Fibroblast of skin of abdomen (primary cell): ENCODE measurements around the gene SUPT3H.
"Not testable (repeated sequence)": the region's sequence is repeated elsewhere in the genome, so short reads cannot be mapped to it uniquely, and the experiment has no call there.

ENCODE experiments used
- DNase-seq: peaks from one replicate; pipeline ENCODE4 v3.0.0-alpha.2; 2013

The SUPT3H gene

DNA sequence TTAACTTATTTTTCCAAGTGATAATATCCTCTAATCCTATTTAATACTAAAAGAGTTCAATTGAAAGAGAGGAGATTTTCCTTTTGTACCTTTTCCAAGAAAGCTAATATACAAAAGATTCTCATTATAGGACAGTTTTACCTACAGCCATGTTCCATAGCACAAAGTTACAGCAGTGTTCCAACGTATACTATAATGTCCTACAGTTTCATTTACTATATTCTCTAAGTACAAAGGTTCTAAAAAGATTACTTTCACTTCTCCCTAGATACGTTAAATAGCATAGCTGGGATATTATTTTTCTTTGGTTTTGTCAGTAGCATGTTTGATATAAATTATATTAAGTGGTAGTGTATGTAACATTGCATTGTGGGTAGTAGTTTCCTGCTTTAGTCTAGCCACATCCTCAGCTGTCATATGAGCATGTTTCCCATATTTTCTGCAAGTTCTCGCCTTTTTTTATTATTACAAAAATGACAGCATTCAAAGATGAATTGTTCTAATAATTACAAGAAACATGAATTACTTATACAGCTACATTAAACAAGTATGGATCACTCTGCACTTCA is 54.0 kb downstream of the SUPT3H start:
- DNase-seq, result no peak

DNA sequence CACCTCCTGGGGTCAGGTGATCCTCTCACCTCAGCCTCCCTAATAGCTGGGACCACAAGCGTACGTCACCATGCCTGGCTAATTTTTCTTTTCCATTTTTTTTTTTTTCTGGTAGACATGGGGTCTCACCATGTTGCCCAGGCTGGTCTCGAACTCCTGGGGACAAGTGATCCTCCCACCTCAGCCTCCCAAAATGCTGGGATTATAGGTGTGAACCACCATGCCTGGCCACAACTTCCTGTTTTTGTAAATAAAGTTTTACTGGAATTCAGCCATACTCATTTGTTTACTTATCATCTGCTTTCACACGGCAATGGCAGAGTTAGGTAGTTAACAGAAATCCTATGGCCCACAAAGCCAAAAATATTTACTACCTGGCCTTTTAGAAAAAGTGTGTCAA is 57.4 kb downstream of the SUPT3H start:
- no peak for DNase-seq

DNA sequence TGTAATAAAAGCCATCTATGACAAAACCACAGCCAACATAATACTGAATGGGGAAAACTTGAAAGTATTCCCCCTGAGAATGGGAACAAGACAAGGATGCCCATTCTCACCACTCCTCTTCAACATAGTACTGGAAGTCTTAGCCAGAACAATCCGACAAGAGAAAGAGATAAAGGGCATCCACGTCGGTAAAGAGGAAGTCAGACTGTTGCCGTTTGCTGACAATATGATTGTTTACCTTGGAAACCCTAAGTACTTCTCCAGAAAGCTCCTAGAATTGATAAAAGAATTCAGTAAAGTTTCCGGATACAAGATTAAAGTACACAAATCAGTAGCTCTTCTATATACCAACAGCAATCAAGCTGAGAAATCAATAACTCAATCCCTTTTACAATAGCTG is 63.6 kb downstream of the SUPT3H start:
- DNase-seq, result no peak

DNA sequence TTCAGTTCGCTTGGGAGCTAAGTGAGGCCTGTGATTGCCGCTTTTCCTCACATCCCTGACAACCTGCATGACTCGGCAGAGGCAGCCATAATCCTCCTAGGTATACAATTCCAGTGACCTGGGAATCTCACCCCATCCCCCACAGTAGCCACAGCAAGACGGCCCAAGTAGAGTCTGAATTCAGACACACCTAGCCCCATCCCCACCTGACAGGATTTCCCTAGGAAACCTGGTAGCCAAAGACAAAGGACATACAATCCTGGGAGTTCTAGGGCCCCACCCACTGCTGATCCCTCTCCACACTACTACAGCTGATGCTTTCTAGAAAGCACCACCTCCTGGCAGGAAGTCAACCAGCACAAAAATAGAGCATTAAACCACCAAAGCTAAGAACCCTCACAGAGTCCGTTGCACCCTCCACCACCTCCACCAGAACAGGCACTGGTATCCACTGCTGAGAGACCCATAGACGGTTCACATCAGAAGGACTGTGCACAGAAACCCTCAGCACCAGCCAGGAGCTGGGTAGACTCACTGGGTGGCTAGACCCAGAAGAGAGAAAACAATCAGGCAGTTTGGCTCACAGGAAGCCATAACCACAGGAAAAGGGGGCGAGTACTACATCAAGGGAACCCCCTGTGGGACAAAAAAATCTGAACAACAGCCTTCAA is 67.5 kb downstream of the SUPT3H start:
- DNase-seq, result no peak

DNA sequence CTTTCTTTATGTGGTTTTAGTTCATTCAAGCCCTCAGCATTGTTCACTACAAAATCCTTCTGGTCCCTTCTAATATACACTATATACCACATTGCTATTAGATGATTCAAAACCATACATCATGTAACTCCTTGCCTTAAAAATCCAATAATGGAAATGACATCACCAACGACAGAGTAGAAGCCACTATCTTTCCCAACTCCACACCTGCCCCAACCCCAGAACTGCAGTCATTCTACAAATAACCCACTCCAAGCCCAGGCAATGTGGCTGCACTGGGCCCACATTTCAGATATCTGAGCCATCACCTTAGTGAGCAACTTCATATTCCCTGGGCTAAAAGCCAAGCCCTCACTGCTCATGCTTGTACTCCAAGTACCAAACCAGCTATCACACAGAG is 72.2 kb downstream of the SUPT3H start:
- DNase-seq, result peak; percentile 26

DNA sequence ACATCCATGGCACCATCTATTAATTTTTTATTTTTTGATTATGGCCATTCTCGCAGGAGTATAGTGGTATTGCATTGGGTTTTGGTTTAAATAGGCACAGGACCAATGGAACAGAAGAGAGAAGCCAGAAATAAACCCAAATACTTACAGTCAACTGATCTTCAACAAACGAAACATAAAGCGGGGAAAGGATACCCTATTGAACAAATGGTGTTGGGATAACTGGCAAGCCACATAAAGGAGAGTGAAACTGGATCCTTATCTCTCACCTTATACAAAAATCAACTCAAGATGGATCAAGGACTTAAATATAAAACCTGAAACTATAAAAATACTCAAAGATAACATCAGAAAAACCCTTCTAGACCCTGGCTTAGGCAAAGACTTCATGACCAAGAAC is 74.9 kb downstream of the SUPT3H start:
- no peak for DNase-seq

DNA sequence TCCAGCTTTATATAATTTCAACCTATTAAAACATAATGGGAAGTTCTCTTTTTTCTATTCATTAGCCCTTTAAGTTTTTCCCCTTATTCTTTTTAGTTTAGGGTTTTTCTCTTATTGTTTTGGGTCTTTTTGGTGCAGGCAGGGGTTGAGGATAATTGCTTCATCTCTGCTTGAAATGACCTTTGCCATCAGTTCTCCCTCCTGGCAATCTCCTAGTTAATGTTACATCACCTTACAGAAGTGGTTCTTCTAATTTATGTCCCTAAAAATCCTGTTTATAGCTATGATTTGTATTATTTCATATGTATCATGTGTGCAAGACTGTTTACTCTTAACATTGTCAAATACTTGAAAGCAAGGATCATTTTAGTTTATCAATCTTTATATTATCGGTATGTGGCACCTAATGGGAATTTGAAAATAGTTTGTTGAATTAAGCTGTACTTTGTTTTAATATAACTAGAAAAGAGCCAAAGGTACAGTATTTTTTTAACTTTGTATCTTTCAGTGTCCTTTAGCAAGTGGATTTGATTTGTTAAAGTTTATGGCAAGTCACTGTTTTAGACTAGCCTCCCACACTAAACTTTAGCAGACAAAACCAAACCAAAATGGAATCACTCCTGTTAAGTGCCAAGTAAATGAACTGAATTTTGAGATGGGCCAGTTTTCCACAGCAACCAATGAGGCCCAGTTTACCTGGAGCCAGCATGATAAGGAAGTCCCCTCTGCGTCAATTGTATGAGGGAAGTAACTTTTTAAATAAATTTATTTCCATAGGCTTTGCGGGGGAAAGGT is 76.2 kb downstream of the SUPT3H start:
- no peak for DNase-seq

DNA sequence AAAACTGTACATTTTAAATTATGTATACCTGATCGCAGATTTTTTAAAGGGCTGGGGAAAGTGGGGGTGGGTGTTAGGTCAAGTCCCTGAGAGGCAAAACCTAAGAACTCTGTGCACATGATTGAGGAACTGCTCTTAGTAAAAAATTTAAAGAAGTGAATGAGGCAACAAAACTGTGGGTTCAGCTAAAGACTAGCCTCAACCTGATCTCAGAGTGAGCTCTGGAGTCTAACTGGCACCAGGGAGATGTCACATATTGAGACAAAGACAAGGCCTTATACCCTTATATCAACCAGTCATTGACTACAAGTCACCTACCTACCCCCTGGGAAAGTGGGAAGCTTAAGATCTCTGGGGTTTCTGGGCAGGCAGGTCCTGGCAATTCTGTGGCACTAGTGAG is 77.0 kb downstream of the SUPT3H start:
- DNase-seq, result no peak

DNA sequence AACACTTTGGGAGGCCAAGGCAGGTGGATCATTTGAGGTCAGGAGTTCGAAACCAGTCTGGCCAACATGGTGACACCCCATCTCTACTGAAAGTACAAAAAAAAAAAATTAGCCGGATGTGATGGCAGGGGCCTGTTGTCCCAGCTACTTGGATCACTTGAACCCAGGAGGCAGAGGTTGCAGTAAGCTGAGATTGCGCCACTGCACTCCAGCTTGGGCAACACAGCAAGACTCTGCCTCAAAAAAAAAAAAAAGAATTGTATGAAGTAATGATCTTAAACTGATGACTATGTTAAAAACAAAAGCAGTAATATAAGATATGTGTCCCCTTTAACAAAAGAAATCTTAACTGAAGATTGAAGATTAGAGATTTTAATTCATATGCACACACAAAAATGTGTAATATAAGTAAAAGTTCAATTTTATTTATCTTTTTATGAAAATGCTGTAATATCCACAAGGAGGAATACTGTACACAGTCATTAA is 78.6 kb downstream of the SUPT3H start:
- DNase-seq, result no peak

DNA sequence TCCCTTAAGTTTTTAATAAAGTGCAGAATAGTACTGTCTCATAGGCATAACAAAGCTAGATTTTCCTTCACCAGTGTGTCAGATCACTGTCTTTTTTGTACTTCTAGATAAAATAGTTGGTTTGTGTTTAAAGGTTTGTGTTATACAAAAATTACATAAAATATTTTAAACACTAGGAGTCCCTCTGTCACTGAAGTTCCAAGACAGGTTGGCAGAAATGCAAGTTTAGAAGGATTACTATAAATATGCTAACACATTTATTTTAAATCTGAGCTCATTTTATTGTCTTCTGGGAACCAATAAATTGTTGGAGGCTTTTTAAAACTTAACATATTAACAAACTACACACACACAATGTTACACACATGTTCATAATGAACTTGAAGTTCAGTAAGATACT is 80.4 kb downstream of the SUPT3H start:
- no peak for DNase-seq

DNA sequence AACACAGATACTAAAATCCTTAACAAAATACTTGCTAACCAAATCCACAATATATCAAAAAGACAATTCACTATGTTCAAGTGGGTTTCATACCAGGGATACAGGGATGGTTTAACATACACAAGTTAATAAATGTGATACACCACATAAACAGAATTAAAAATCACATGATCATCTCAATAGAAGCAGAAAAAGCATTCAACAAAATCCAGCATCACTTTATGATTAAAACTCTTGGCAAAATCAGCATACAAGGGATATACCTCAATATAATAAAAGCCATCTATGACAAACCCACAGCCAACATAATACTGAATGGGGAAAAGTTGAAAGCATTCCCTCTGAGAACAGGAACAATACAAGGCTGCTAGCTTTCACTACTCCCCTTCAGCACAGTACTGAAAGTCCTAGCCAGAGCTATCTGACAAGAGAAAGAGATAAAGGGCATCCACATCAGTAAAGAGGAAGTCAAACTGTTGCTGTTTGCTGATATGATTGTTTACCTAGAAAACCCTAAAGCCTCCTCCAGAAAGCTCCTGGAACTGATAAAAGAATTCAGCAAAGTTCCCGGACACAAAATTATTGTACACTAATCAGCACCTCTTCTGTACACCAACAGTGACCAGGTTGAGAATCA is 83.6 kb downstream of the SUPT3H start:
- DNase-seq, result not testable (repeated sequence)

DNA sequence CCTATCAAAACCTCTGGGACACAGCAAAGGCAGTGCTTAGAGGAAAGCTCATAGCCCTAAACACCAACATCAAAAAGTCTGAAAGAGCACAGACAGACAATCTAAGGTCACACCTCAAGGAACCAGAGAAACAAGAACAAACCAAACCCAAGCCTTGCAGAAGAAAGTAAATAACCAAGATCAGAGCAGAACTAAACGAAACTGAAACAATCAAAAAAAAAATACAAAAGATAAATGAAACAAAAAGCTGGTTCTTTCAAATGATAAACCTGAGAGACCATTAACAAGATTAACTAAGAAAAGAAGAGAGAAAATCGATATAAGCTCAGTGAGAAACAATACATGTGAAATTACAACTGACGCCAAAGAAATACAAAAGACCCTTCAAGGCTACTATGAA is 84.4 kb downstream of the SUPT3H start:
- no peak for DNase-seq

DNA sequence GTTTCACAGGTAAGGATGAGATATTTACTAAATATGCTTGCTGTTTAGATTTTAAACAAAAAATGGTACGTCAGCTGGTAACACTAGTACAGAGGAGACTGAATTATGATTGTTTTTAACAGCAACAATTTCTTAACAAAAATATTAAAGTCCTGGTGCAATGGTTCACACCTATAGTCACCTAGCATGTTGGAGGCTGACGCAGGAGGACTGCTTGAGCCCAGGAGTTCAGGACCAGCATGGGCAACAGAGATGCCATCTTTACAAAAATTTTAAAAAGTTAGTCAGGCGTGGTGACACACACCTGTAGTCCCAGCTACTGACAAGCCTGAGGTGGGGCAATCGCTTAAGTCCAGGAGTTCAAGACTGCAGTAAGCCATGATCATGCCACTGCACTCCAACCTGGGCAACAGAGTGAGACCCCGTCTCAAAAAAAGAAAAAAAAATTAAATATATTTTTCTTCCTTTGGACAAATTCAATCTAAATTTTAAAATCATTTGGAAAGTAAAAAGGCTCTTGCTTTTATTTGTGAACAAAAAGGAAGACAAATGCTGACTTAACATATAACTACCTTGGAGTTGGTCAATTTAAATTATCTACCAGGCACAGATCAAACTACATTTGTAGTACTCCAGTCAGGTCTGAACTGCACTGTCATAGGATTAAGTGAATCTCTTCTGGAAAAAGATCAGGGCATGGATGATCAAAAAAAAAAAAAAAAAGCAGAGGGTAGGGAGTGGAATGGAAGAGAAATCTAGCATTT is 87.8 kb downstream of the SUPT3H start:
- DNase-seq, result no peak

DNA sequence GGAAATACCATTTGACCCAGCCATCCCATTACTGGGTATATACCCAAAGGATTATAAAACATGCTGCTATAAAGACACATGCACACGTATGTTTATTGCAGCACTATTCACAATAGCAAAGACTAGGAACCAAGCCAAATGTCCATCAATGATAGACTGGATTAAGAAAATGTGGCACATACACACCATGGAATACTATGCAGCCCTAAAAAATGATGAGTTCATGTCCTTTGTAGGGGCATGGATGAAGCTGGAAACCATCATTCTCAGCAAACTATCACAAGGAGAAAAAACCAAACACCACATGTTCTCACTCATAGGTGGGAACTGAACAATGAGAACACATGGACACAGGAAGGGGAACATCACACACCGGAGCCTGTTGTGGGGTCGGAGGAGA is 91.0 kb downstream of the SUPT3H start:
- DNase-seq, result not testable (repeated sequence)

DNA sequence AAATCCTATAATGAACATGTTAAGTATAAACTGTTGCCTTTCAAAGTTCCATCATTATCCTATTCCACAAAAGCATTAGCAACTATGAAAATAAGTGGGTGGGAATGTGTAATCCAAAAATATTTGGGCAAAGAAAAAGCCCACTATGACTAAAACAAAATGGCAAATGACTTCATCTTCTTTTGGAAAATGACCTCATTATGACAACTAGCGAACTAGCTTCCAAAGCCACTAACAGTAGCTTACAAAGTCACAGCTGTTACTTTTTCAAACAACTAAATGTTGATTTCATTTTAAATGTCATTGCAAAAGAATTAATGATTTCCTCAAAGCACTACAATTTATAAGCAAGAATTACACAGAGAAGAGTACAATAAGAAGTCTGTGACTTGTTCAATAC is 99.4 kb downstream of the SUPT3H start:
- peak; percentile 1 for DNase-seq

DNA sequence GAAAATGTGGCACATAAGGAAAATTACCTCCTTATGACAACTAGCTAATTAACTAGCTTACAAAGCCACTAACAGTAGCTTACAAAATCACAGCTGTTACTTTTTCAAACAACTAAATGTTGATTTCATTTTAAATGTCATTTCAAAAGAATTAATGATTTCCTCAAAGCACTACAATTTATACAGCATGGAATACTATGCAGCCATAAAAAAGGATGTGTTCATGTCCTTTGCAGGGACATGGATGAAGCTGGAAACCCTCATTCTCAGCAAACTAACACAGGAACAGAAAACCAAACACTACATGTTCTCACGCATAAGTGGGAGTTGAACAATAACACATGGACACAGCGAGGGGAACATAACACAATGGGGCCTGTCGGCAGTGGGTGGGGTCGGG is 100.0 kb downstream of the SUPT3H start:
- DNase-seq, result not testable (repeated sequence)

DNA sequence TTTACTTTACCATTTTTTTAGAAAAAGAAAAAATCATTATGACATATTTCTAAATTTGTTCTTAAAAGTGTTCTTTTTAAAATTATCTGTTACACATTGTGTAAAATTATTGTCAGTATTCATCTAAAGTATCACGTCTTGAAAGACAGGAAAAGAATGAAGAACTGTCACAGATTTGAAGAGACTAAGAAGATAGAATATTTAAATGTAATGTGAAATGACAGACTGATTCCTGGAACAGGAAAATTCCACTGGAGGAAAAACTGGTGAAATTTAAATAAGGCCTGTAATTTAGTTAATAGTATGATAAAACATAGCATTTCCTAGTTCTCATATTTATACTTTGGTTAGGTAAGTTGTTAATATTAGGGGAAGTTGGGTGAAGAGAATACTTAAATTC is 102.4 kb downstream of the SUPT3H start:
- no peak for DNase-seq

DNA sequence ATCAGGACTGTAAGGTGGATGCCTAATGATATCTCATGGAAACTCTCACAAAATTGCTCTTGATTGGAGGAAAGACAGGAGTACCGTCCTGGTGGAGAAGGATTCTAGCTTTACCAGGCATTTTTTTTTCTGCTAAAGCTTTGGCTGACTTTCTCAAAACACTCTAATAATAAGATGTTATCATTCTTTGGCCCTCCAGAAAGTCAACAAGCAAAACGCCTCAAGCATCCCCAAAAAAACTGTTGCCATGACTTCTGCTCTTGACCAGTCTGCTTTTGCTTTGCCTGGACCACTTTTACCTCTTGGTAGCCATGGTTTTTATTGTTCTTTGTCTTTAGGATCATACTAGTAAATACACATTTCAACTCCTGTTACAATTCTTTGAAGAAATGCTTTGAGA is 105.1 kb downstream of the SUPT3H start:
- DNase-seq, result no peak

DNA sequence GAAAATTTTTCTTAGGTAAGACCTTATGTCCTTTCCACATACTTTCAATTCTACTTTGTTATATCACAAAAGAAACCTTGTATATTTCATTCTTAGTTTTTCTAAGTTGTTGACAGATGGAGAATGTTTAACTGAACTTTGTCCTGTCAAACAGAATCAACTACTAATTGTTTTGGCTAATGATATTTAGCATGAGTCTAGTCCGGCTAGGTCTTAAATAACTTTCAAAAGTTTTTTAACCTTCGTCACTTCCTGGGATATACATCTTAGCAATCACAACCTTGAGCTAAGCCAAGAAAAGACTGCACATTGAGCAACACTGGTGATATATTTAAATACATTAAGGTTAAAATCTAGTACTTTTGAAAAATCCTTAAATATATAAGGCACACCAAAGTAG is 112.5 kb downstream of the SUPT3H start:
- DNase-seq, result peak; percentile 55

DNA sequence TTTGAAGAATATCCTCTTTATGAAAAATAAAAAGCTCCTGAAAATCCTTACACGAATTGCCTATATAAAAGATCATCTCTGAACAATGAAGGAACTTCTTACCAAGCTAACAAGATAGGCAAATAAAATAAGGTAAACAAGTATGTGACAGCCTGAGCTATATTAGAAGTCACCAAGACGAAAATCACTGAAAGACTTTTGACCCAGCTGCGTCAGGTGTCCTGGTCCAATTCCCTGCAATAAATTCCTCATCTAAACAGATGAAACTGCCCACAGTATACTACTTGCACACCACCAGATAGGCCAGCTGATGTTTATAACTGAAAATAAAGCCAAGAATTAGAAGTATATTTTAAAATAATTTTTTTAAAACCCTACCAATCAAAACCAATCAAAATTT is 117.0 kb downstream of the SUPT3H start:
- DNase-seq, result no peak

DNA sequence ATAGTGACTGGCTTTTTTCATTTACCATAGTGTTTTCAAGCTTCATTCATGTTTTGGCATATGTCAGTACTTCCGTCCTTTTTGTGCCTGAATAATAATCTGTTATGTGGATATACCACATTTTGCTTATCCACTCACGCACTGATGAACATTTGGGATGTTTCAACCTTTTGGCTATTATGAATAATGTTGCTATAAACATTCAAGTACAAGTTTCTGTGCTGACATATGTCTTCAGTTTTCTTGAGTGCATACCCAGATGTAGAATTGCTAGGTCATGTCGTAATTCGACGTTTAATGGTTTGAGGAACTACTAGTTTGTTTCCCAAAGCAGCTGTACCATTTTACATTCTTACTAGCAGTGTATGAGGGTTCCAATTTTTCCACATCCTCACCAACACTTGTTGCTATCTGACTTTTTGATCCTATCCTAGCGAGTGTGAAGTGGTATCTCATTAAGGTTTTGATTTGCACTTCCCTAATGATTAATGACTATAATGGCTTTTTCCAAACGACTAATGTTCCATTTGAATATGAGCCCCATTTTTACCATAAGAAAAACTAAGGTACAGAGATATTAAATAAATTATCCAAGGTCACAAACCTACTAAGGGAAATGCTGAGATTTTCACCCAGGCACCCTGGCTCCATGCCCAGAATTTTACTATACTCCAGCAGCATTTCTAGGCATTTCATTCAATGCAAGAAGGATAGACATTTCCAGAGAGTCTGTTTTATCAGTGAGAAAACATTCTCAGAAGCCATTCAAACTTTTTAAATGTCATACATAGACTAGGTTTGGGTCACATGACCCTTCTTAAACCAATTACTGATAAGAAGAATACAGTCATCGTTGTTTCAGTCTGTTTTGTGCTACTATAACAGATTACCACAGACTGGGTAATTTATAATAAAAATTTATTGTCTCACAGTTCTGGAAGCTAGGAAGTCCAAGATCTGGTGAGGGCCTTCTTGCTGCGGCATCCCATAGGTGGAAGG is 120.7 kb downstream of the SUPT3H start:
- no peak for DNase-seq
